Ramos (cell line): ENCODE results near the gene FIBCD1.
"Not testable (repeated sequence)": the region's sequence is repeated elsewhere in the genome, so short reads cannot be mapped to it uniquely, and the experiment has no call there.

Experiments
- in situ Hi-C: fragments of 300-500 bp; cut with MboI; formaldehyde crosslinking; loops from one replicate; pipeline ENCODE4 v1.14.3; 2022; ENCODE audit warnings: low sequenced_read_pairs; ENCODE audit not compliant: unreplicated experiment

Gene FIBCD1

DNA sequence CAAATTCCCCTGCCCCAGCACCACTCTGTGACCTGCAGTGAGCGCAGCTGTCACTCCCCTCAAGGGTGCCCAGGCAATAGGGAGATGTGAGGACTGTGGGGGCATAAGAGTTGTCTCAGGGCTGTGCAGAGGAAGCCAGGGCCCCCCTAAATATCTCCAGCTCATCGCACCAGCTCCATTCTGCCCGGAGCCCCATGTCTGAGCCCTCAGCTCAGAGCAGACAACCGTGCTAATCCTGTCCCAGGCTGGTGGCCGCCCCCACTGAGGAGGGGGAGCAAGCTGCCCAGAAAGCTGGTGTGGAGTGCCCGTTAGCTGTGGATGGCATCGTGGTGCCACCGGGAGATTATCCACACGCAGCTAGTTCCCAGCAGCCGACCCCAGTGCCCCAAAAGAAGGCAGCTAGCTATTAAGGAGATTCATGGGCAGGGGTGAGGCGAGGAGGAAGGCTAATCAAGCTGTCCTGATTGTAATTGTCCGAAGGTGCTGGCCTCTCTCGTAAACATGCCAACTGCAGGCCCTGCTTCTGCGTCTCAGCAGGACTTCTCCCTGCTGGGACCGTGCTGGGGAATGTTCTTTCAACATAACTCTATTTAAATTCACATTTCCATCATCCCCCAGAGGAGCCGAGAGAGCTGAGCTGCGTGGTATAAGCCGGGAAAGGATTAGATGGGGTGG, 17.0 kb upstream of the FIBCD1 start:
- in situ Hi-C loops, result no loop called here

DNA sequence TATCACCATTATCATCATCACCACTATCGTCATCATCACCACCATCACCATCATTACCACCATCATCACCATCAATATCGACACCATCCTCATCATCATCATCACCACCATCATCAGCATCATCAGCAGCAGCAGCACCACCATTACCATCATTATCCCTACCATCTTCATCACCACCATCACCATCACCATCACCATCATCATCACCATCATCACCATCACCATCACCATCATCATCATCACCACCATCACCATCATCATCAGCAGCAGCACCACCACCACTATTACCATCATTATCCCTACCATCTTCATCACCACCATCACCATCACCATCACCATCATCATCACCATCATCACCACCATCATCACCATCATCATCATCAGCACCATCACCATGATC, 15.9 kb upstream of the FIBCD1 start:
- in situ Hi-C loops, result not testable (repeated sequence)

DNA sequence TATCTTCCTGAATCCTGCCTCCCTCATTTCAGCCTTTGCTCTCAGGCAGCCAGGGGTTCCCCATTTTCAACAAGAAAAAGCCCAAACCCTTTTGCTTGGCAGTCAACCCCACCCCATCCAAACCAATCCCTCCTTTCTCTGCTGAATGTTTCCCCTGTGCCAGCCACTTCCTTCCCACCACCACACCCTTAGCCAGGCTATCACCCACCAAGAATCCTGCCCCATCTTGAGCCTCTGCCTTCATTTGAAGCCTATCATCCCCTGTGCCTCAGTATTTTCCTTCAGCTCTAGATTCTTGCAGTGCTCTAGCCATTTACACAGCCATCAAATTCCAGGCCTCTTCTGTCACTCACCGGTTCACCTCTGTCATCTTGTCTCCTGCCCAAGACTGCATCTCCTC, 15.3 kb upstream of the FIBCD1 start:
- in situ Hi-C loops, result no loop called here

DNA sequence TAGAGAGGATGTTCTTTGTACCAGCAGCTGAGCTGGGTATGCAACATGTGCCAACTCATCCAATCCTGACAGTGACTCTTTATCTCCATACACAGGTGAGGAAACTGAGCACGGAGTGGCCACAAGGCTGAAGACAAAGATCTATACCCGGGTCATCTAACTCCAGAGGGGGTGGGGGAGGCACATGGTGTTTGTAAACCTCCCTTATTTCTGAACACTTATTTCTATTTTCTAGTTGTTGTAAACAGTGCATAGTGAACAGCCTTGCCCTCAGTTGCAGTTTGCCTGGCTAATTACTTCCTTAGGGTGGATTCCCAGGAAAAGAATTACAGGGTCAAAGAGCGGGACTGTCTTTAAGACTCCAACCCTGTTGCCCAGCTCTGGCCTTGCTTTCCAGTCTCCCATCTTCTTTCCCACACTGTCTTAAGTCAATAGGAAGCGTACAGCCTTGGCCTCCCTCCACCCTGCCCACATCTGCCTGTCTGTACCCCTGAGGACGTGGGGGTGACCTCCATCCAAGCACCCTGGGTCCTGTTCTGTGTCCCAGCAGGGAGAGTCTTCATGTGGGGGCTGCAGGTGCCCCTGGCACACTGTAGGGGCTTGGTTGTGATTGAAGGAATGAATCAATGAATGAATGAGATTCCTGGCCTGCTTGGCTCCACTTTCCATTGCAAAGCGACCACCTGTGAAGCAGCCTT, 13.2 kb upstream of the FIBCD1 start:
- in situ Hi-C loops, result no loop called here

DNA sequence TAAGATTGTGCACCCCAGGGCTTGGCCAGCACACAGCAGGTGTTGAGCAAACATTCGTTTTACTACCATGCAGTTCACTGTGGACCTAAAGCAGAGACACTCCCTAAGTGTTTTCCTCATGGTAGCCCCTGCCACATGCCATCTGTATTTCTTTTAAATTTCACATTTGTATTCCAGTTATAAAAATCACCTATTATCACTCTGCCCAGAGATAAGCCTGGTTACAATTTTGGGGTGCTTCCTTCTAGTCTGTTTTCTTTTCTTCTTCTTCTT, 10.9 kb upstream of the FIBCD1 start:
- in situ Hi-C loops, result no loop called here

DNA sequence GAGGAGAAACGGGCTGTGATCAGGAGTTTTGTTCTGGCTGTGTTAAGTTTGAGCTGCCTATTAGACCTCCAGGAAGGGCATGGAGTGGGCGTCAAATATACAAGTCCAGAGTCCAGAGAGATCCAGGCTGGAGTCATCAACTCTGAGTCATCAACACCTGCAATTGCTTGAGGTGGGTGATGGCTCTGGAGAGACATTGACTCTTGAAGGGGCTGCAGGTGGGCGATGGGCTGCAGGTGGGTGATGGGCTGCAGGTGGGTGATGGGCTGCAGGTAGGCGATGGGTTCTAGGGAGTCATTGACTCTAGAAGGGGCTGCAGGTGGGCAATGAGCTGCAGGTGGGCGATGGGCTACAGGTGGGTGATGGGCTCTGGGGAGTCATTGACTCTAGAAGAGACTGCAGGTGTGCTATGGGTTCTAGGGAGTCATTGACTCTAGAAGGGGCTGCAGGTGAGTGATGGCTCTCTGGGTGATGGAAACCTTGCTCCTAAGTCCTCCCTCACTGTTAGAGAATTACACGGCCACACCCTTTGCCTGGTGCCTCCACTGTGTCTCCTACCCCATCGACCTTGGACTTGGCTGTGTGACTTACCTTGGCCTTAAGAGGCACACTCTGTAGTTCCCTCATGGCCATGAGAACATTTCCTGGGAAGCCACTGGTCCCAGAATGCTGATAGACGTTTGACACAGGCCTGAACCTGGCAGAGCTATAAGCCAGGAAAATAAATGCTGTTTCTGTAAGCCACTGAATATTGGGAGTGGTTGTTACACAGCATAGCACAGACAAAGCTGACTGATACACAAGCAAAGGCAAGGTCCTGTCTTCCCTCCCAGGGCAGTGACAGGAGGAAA, 10.4 kb upstream of the FIBCD1 start:
- in situ Hi-C loops, result loop anchor here (10.0 kb wide), 1 partner anchor 235 kb away; no protein-coding TSS in a partner anchor

DNA sequence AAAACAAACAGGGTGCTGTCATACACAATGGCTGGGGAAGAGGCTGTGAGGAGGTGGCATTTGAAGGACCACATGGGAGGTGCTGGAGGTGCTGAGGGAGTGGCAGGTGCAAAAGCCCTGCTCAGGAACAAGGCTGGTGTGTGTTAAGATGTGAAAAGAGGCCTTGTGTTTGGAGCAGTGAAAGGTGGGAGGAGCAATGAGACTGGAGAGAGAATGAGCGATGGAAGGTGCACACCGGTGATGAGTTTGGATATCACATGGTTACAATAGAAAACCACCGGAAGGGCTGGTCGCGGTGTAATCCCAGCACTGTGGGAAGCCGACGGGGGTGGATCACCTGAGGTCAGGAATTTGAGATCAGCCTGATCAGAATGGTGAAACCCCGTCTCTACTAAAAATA, 9.2 kb upstream of the FIBCD1 start:
- in situ Hi-C loops, result loop anchor here (10.0 kb wide), 1 partner anchor 233 kb away; no protein-coding TSS in a partner anchor

DNA sequence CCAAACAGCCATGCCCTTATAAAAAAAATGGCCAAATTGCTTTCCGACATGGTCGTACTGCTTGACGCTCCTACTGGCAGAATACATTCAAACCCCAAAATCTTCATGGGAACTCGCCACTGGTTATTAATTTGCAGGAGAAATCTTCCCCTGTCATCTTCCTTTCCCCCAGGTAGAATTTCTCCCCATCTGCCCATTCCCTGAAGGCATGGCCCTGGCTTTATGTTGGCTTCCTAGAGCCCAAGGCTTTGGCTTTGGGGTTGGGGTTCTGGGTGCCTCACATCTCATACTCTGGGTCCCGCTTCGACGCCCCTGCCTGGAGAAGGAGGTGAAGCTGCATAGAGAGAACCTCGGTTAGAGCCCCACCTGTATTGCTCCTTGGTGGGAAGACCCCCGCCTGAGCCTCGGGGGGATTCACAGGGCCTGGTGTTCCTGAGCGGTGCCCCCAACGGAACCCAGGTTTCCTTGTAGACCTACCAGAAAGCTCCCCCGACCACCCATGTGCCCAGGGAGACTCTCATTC, 8.6 kb upstream of the FIBCD1 start:
- in situ Hi-C loops, result loop anchor here (10.0 kb wide), 1 partner anchor 233 kb away; no protein-coding TSS in a partner anchor

DNA sequence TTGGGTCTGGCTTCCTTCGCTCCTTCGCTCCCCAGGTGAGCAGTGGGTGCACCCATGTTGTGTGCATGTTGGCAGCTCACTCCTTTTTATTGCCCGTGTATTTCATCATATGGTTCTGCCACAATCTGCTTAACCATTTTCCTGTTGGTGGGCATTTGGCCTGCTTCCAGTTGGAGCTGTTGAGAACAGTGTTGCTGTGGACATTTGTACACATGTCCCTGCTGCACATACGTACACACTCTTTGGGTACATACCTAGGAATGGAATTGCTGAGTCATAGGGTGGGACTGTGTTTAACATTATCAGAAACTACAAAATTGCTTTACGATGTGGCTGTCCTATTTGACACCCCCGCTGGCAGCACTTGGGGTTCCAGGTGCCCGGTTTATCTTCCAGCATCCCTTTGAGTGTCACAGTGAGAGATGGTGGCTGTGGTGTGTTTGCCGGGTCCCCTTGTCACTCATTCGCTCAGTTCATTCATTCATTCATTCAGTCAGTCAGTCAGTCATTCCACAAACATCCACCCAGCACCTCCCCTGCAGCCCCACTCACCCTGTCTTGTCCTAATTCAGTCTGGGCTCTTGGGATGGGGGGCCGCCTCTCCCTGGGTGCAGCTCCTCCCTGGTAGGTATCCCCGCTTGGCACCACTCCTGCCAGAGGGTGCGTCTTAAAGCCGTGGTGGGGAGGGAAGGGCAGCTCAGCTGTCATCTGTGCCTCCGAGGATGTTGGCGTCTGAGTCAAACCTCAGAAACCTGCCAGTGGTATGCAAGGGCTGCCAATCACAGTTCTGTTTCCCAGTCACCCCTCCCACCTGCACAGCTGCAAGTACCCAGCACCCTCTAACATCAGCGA, 7.9 kb upstream of the FIBCD1 start:
- in situ Hi-C loops, result loop anchor here (10.0 kb wide), 1 partner anchor 232 kb away; no protein-coding TSS in a partner anchor

DNA sequence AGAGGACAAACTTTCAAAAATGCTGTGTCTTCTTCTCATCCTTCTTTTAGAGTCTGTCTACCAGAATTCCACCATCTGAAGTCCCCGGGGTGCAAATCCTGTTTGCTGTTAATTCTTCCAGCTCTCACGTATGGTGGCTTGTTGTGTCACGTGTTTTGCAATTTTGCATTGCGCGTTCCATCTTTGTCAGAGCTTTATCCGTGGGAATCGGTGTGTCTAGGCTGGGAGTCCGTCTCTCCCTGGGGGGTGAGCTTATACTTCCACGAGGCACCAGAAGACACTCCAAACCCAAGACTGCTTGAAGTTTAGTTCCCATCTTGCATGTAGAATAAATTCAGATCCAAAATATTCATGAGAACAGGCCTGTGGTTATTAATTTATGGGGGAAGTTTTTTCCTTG, 6.1 kb upstream of the FIBCD1 start:
- in situ Hi-C loops, result loop anchor here (10.0 kb wide), 1 partner anchor 230 kb away; no protein-coding TSS in a partner anchor

DNA sequence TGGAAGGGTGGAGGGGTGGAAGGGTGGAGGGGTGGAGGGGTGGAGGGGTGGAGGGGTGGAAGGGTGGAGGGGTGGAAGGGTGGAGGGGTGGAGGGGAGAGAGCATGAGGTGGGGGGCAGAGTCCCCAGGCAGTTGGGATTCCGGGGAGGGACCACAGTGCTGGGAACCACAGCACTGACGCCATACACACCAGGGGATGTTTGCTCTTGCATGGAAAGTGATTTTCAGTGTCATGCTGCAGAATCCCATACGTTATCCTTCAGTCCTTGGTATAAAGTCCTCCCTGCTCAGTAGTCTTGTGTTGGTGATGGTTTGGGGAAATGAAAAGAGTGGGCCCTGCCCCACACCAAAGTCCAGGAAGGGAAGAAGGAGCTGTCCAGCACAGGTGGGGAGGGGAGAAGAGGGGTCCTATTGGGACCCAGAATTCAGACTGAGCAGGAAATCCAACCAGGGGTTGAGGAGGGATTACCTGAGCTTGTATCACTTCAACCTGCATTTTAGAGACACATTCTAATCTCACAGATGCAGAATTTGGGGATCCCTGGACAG, 5.5 kb upstream of the FIBCD1 start:
- in situ Hi-C loops, result loop anchor here (10.0 kb wide), 1 partner anchor 230 kb away; no protein-coding TSS in a partner anchor

DNA sequence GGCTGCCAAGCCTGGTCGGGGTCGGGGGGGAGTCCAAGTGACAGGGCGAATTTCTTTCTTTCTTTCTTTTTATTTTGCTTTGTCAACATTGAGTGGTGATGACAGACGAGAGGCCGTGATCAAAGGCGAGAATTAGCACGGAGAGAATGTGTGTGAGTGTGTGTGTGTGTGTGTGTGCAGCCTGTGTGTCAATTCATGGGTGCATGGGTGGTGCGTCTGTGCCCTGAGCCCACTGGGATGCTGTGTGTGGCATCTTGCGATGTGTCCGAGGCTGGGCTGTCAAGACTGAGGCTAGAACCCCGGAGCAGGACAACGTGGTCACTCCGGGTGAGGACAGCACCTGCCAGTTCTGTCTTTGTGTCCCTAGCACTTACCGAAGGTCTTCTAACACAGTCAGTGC, 4.7 kb upstream of the FIBCD1 start:
- in situ Hi-C loops, result loop anchor here (10.0 kb wide), 1 partner anchor 229 kb away; no protein-coding TSS in a partner anchor

DNA sequence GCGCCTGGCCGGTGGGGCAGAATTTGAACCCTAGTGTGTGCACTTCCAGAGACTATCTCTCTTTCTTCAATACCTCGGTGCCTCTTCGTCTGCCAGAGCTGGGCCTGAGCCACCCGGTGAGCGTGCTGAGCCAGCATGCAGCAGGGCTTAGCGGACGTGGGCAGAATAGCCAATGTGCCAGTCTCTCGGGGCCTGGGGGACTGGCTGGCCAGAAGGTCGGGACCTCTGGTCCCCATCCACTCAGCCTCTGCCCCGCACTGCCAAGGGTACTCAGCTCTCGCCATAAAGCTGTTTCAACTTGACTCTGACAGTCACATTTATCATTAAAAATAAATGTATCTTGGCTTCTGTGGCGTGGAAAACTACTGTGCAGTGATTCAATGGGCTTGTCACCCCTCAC, 4.2 kb upstream of the FIBCD1 start:
- in situ Hi-C loops, result loop anchor here (10.0 kb wide), 1 partner anchor 228 kb away; no protein-coding TSS in a partner anchor

DNA sequence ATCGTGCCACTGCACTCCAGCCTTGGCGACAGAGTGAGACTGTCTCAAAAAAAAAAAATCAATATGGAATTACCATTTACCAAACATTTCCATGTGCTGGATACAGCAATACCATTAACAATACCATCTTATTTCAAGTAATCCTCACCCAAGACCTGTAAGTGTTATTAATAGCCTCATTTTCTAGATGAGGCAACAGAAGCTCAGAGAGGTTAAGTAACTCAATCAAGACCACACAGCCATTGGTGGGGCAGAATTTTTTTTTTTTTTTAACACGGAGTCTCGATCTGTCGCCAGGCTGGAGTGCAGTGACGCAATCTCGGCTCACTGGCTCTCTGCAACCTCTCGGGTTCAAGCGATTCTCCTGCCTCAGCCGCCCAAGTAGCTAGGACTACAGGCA, 3.6 kb upstream of the FIBCD1 start:
- in situ Hi-C loops, result loop anchor here (10.0 kb wide), 1 partner anchor 228 kb away; no protein-coding TSS in a partner anchor

DNA sequence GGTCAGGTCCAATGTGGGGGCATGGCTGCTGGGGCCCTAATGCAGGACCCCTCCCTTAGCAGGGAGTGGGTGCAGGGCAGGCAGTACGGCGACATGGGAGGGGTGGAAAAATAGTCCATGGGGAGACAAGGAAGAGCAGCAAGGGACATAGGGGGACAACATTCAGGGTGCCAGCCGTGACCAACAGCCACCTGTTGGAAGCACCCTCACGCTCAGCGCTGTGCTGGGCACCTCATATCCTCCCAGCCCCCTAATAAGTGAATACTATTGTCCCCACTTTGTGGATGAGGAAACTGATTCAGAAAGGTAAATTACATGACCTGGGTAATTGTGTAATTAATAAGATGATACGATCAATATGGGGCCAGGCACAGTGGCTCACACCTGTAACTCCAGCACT, 3.0 kb upstream of the FIBCD1 start:
- in situ Hi-C loops, result loop anchor here (10.0 kb wide), 1 partner anchor 227 kb away; no protein-coding TSS in a partner anchor

DNA sequence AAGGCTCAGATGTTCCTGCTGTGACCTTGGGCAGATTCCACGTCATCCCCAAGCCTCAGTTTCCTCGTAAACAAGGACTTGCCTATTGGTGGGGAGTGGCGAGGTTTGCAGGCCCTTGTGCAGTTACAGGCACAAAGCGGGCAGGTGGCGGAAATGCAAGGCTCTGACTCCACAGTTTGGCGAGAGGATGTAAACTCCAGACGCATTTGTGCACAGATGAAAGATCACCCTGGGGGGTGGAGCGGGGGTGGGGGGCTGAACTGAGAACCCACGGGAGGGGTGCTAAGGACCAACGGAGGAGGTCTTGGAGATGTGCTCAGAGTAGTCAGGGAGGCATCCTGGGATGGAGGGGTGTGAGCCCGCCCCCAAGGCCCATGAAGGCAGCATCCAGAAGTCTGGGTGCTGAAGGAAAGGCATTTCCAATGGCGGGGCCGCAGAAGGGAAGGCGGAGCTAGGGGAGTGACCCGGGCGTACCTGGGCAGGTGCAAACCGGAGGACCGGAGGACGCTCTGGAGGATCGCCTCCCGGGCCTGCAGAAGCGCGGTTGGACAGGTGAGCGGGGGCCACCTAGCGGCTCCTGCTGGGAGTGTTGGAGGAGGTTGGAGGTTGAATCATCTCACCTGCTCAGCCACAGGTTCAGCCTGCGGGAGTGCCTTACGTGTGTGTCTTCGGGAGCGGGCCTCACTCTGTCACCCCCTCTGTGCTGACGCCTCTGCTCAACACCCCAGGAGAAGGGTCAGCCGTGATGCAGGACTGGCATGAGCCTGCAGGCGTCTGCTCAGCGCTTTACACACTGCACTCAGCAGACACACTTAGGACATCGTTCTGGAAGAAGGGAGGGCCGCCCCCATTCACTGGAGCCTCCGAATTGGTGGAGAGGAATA, 1.9 kb upstream of the FIBCD1 start:
- in situ Hi-C loops, result loop anchor here (10.0 kb wide), 1 partner anchor 226 kb away; no protein-coding TSS in a partner anchor

DNA sequence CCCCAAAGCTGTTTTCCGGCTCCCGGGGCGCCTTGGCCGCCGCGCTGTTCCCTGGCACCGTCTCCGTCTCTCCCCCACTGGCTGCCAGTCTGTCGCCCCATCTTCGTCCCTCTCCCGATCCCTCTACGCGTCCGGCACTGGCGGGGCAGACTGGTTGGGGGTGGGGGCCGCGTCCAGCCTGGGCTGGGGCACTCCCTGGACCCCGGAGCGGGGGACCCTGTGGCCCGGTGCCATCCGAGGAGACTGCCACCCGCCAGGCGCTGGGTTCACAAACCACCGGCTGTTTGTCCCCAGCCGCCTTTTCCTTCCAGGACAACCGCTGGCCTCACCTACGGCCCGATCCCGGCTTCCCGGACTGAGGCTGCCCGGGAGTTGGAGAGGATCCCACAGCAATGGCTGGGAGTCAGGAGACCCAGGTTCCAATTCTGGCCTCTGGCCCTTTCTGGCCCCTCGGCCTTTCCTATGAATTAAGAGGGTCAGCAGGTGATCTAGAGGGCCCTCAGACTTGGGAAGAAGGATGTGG, 1.0 kb upstream of the FIBCD1 start:
- in situ Hi-C loops, result loop anchor here (10.0 kb wide), 1 partner anchor 225 kb away; no protein-coding TSS in a partner anchor
